Endothelial cell of umbilical vein (primary cell): ENCODE results near the gene OPCML. TPM values are rescaled to one million over a fixed set of nuclear protein-coding genes. Genes with fewer than 3 reads are reported as not detected.

ENCODE experiments used
- BruUV-seq: library from RNA; stranded (reverse); fragments of 400-500 nt; replicated peaks from 2 replicates; lab custom pipeline; 2021; lab: Mats Ljungman, UMichigan
- CTCF ChIA-PET: fragments of 300-600, 350-600 bp; sonication (Branson Sonifier 250); formaldehyde crosslinking; loops from one replicate; lab custom pipeline; 2021; ENCODE audit warnings: antibody characterized with exemption, inconsistent platforms; lab: Charles Lee
- POLR2A ChIA-PET: fragments of 300-600, 350-600 bp; sonication (Branson Sonifier 250); formaldehyde crosslinking; loops from one replicate; lab custom pipeline; 2021; ENCODE audit warnings: antibody characterized with exemption, inconsistent platforms; lab: Charles Lee
- DNase-seq: peaks from one replicate; pipeline ENCODE4 v3.0.0-alpha.2; 2011; ENCODE audit warnings: low read depth, low spot score
- FAIRE-seq: peaks from 2 replicates; lab custom pipeline; 2011; peaks lifted over from hg19 to GRCh38; lab: Jason Lieb, UNC
- H2AFZ ChIP-seq: 2 replicates; pipeline ENCODE4 v1.6.0; 2012; ENCODE audit warnings: low read depth, low read length, control low read depth, inconsistent platforms
- H3K27ac ChIP-seq: 2 replicates; pipeline ENCODE4 v1.5.1; 2011; ENCODE audit warnings: low read depth, mild to moderate bottlenecking, control low read depth, low read length, moderate library complexity; ENCODE audit not compliant: insufficient read depth
- H3K27me3 ChIP-seq, 2 experiments: 2 replicates each; pipeline versions ENCODE4 v1.6.0 to v1.6.1; 2011; ENCODE audit warnings: low read length in 2 of 2, mixed read lengths in 1 of 2; ENCODE audit not compliant: control insufficient read depth in 2 of 2, insufficient read depth in 2 of 2
- H3K36me3 ChIP-seq, 2 experiments: 2 replicates in 1 of 2; 3 replicates in 1 of 2; pipeline ENCODE4 v1.5.1; 2011; ENCODE audit warnings: low read length in 2 of 2, mild to moderate bottlenecking in 1 of 2, moderate library complexity in 1 of 2; ENCODE audit not compliant: control insufficient read depth in 2 of 2, insufficient read depth in 2 of 2; ENCODE audit errors: extremely low read depth in 1 of 2
- H3K4me1 ChIP-seq: 3 replicates; pipeline ENCODE4 v1.5.1; 2011; ENCODE audit warnings: mild to moderate bottlenecking, low read length; ENCODE audit not compliant: control insufficient read depth, insufficient read depth; ENCODE audit errors: extremely low read depth
- H3K4me2 ChIP-seq: 2 replicates; pipeline ENCODE4 v1.6.1; 2011; ENCODE audit warnings: low read length, control low read depth, mixed read lengths; ENCODE audit not compliant: insufficient read depth
- H3K4me3 ChIP-seq, 3 experiments: fragments of 200-600 bp in 1 of 3; sonication (generic), shearing (Covaris generic) in 1 of 3; replicated peaks in 1 of 3; 2 replicates each; pipeline ENCODE4 v1.5.1; 2011 to 2016; ENCODE audit warnings: control low read depth in 3 of 3, low read length in 3 of 3, mild to moderate bottlenecking in 2 of 3, inconsistent platforms in 1 of 3, low read depth in 1 of 3, moderate library complexity in 1 of 3; ENCODE audit not compliant: insufficient read depth in 1 of 3
- H3K79me2 ChIP-seq: 2 replicates; pipeline ENCODE4 v1.6.0; 2012; ENCODE audit warnings: low read length, inconsistent platforms; ENCODE audit not compliant: control insufficient read depth, insufficient read depth
- H3K9ac ChIP-seq: replicated peaks from 2 replicates; pipeline ENCODE3; 2011; ENCODE audit warnings: low read length, control low read depth; ENCODE audit not compliant: insufficient read depth; ENCODE audit errors: extremely low read depth
- H3K9me1 ChIP-seq: replicated peaks from 3 replicates; pipeline ENCODE4 v1.6.0; 2011; ENCODE audit warnings: mild to moderate bottlenecking, low read length; ENCODE audit not compliant: control insufficient read depth, insufficient read depth; ENCODE audit errors: extremely low read depth
- H3K9me3 ChIP-seq: replicated peaks from 2 replicates; pipeline ENCODE4 v1.5.1; 2012; ENCODE audit warnings: low read length, inconsistent platforms; ENCODE audit not compliant: control insufficient read depth, insufficient read depth
- H4K20me1 ChIP-seq: replicated peaks from 2 replicates; pipeline ENCODE3; 2011; ENCODE audit warnings: mild to moderate bottlenecking, low read length; ENCODE audit not compliant: control insufficient read depth, insufficient read depth; ENCODE audit errors: extremely low read depth
- FOS ChIP-seq: IDR thresholded peaks from 2 replicates; pipeline ENCODE4 v1.6.1; 2011; ENCODE audit warnings: mild to moderate bottlenecking, low read length, moderate library complexity, borderline replicate concordance; ENCODE audit not compliant: insufficient read depth
- GATA2 ChIP-seq: IDR thresholded peaks from 2 replicates; pipeline ENCODE4 v1.7.0; 2011; ENCODE audit warnings: low read depth, mild to moderate bottlenecking, moderate library complexity, mixed read lengths, low read length; ENCODE audit not compliant: insufficient read length, insufficient read depth
- POLR2A ChIP-seq: IDR thresholded peaks from 2 replicates; pipeline ENCODE4 v1.6.1; 2012; ENCODE audit warnings: low read depth, mild to moderate bottlenecking, control low read depth, low read length
- POLR2AphosphoS5 ChIP-seq: IDR thresholded peaks from 2 replicates; pipeline ENCODE4 v1.6.1; 2012; ENCODE audit warnings: low read depth, mild to moderate bottlenecking, control low read depth, low read length, moderate library complexity; ENCODE audit not compliant: insufficient read depth
- dilution Hi-C: fragments of 300-500 bp; cut with MboI; formaldehyde crosslinking; loops from one replicate; pipeline ENCODE4 v1.15.0; 2019; ENCODE audit warnings: low sequenced_read_pairs; ENCODE audit not compliant: extremely low pct_ligation_motif_present
- intact Hi-C: fragments of 100-400 bp; cut with micrococcal nuclease; formaldehyde crosslinking; loops from one replicate; pipeline ENCODE4 v1.10.0; 2022
- polyA plus RNA-seq, 4 experiments: library from polyadenylated mRNA; depleted of rRNA in 3 of 4; stranded (reverse) in 3 of 4; unstranded in 1 of 4; fragments of >200 nt; gene quantifications; 2 replicates each; pipeline versions ENCODE4 v1.2.1 to v1.2.3, GENCODE V29; 2011 to 2012; ENCODE audit warnings: missing spikeins in 1 of 4
- total RNA-seq: library from RNA; stranded (reverse); gene quantifications from 2 replicates; pipeline ENCODE4 v1.2.3, GENCODE V29; 2021
- TF ChIP-seq, protein P1 (sequence below), 2 donors: IDR thresholded peaks; 1 replicate in 1 of 2; 2 replicates in 1 of 2; pipeline ENCODE4 v1.5.1; 2011; ENCODE audit warnings: low read length in 2 of 2, mild to moderate bottlenecking in 2 of 2, moderate library complexity in 2 of 2, control low read depth in 1 of 2, inconsistent platforms in 1 of 2, low read depth in 1 of 2; ENCODE audit not compliant: insufficient read depth in 1 of 2; ENCODE audit errors: extremely low read depth in 1 of 2

Gene OPCML
- total and polyA plus RNA-seq, 2 donors (not counting 3 experiments of a cell fraction or from before 2014, with no cell fraction given) = not detected

GRCh38 chr11:133254601-133255000, 277.7 kb downstream of the OPCML start:
- POLR2A ChIA-PET = no interaction called here

DNA sequence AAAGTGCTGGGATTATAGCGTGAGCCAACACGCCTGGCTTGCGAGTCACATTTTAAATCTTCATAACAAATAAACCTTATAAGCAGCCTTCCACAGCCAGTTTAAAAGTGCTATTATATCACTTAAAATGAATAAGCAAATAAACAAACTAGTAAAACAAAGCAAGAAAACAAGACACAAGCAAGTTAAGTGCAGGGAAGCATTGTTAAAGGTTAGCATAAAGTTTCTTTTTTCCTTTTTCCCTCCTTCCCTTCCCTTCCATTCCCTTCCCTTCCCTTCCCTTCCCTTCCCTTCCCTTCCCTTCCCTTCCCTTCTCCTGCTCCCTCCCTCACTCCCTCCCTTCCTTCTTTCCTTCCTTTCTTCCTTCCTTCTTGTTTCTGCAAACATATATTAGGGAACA, 278.7 kb downstream of the OPCML start:
- ChIA-PET CTCF (no interaction called here), POLR2A (no interaction called here)
- no TSS peak for BruUV-seq
- no peak overlapping the region for H2AFZ ChIP-seq
- TF ChIP-seq FOS (no peak), GATA2 (no peak), POLR2AphosphoS5 (no peak)
- DNase-seq = no peak
- no peaks in the 10 kb centered on the region for H3K4me1 ChIP-seq
- no peak overlapping the region for H3K27ac ChIP-seq
- no peak for FAIRE-seq
- H3K36me3 ChIP-seq = no peaks in the 10 kb centered on the region
- H3K9me1 ChIP-seq = no peaks in the 10 kb centered on the region
- no peaks in the 10 kb centered on the region for H3K9me3 ChIP-seq
- dilution Hi-C loops (no loop called here), intact Hi-C loops (no loop called here)
- H3K9ac ChIP-seq = no peak overlapping the region
- H4K20me1 ChIP-seq = no peaks in the 10 kb centered on the region
- H3K79me2 ChIP-seq = no peaks in the 10 kb centered on the region
- H3K4me3 ChIP-seq = no peak overlapping the region
- H3K4me2 ChIP-seq = no peak overlapping the region
- H3K27me3 ChIP-seq = no peaks in the 10 kb centered on the region

More at GRCh38 chr11:133254601-133255000, 277.7 kb downstream of the OPCML start:
- Histone ChIP-seq H3K4me1 (no peaks in the 10 kb centered on the region), H3K36me3 (no peaks in the 10 kb centered on the region), H3K27me3 (no peaks in the 10 kb centered on the region), H3K4me2 (no peak overlapping the region), H3K79me2 (no peaks in the 10 kb centered on the region), H2AFZ (no peak overlapping the region), H3K4me3 (no peak overlapping the region), H3K27ac (no peak overlapping the region), H3K9me3 (no peaks in the 10 kb centered on the region), H3K9me1 (no peaks in the 10 kb centered on the region), H3K9ac (no peak overlapping the region), H4K20me1 (no peaks in the 10 kb centered on the region)
- TF ChIP-seq POLR2AphosphoS5 (no peak), POLR2A (no peak), GATA2 (no peak)
- TF ChIP-seq, protein P1, sequence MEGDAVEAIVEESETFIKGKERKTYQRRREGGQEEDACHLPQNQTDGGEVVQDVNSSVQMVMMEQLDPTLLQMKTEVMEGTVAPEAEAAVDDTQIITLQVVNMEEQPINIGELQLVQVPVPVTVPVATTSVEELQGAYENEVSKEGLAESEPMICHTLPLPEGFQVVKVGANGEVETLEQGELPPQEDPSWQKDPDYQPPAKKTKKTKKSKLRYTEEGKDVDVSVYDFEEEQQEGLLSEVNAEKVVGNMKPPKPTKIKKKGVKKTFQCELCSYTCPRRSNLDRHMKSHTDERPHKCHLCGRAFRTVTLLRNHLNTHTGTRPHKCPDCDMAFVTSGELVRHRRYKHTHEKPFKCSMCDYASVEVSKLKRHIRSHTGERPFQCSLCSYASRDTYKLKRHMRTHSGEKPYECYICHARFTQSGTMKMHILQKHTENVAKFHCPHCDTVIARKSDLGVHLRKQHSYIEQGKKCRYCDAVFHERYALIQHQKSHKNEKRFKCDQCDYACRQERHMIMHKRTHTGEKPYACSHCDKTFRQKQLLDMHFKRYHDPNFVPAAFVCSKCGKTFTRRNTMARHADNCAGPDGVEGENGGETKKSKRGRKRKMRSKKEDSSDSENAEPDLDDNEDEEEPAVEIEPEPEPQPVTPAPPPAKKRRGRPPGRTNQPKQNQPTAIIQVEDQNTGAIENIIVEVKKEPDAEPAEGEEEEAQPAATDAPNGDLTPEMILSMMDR (IDR thresholded peaks at IDR 0.05; ENCODE audit: extremely low read depth in 1 of 2, insufficient read depth in 1 of 2, low read depth in 1 of 2, low read length in 2 of 2) = no peak
- dilution Hi-C loops (no loop called here), intact Hi-C loops (no loop called here)
- BruUV-seq = no TSS peak
- FAIRE-seq = no peak
- no peak for DNase-seq
- CTCF ChIA-PET = no interaction called here
